RPMI8226 (cell line): ENCODE results near the gene MRPL37.

Experiments
- DNase-seq: peaks from one replicate; pipeline ENCODE4 v3.0.0-alpha.2; 2015

The MRPL37 gene

DNA sequence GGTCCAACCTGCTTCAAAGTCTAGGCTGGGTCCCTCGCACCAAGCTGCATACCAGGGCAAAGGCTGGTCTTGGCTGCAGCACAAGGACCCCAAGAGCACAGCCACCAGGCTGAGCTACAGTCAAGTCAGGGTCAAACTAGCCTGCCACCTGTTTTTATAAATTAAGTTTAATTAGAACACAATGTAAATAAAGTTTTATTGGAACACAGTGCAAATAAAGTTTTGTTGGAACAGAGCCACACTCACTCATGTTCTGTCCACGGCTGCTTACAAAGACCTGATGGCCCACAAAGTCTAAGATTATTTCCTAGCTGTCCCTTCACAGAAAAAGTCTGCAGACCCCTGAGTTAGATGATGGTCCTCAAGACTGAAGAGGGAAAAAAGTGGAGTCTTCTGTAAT is 66.2 kb downstream of the MRPL37 start:
- no peak for DNase-seq

DNA sequence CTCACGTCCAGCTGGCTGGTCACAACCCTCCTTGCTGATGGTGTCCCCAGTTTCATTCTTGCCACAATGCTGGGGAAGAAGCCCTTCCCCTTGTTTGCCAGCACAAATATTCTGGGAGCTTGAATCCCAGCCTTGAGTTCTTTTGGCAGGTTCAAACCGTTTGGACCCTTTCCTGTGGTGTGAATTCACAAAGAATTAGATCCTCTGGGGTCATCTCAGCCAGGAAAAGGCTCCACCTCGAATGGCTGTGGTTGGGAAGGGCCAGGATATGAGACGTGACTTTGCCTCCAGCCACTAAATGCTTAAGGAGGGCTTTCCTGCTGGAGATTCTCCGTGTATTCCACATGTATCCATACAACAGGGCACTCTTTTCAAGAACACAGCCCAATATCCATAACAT is 66.9 kb downstream of the MRPL37 start:
- no peak for DNase-seq
